Upper lobe of left lung (tissue), 6 donors: ENCODE data around the gene SGMS2. TPM values are rescaled to one million over a fixed set of nuclear protein-coding genes. Genes with fewer than 3 reads are reported as not detected.

Experiments
- ATAC-seq, 2 donors: fragments of 200-7000 bp; cut with Tn5 transposase; one replicate each; pipeline ENCODE4 v1.9.1; 2022; ENCODE audit warnings: mild to moderate bottlenecking in 2 of 2, moderate library complexity in 2 of 2; ENCODE audit not compliant: low FRiP score in 2 of 2
- DNase-seq, 2 donors: peaks; one replicate each; pipeline ENCODE4 v3.0.0-alpha.2; 2019 to 2020
- H3K27ac ChIP-seq, 4 donors: fragments of 200-600 bp; sonication (generic); one replicate each; pipeline ENCODE4 v1.5.1; 2016 to 2019
- H3K27me3 ChIP-seq, 4 donors: fragments of 200-600 bp; sonication (generic); one replicate each; pipeline ENCODE4 v1.5.1; 2017 to 2019
- H3K36me3 ChIP-seq, 4 donors: fragments of 200-600 bp; sonication (generic); one replicate each; pipeline ENCODE4 v1.5.1; 2016 to 2019
- H3K4me1 ChIP-seq, 4 donors: fragments of 200-600 bp; sonication (generic); one replicate each; pipeline ENCODE4 v1.5.1; 2018 to 2019
- H3K4me3 ChIP-seq, 4 donors: fragments of 200-600 bp; sonication (generic); one replicate each; pipeline ENCODE4 v1.5.1; 2017 to 2019; ENCODE audit warnings: mild to moderate bottlenecking in 2 of 4, moderate library complexity in 1 of 4
- H3K9me3 ChIP-seq, 4 donors: fragments of 200-600 bp; sonication (generic); one replicate each; pipeline ENCODE4 v1.5.1; 2018 to 2019
- CTCF ChIP-seq, 6 experiments: fragments of 450-650 bp in 4 of 6; fragments of 200-600 bp in 2 of 6; sonication (generic) in 2 of 6; IDR thresholded peaks; one replicate each; pipeline ENCODE4 v1.5.1; 2016 to 2019; ENCODE audit warnings: antibody characterized with exemption in 6 of 6
- EP300 ChIP-seq, 4 donors: sonication (generic); formaldehyde crosslinking; IDR thresholded peaks; one replicate each; pipeline ENCODE4 v1.5.1; 2017; ENCODE audit warnings: antibody characterized with exemption in 4 of 4, control low read depth in 2 of 4
- POLR2A ChIP-seq, 4 donors: fragments of 450-650 bp; IDR thresholded peaks; one replicate each; pipeline ENCODE4 v1.5.1; 2016 to 2017; ENCODE audit warnings: antibody characterized with exemption in 4 of 4, mild to moderate bottlenecking in 2 of 4
- POLR2AphosphoS5 ChIP-seq, 2 donors: sonication (generic); formaldehyde crosslinking; IDR thresholded peaks; one replicate each; pipeline ENCODE4 v1.5.1; 2017; ENCODE audit warnings: antibody characterized with exemption in 2 of 2
- WGBS, 2 donors: methylation state at CpG; one replicate each; pipeline ENCODE4 v1.1.5; 2017 to 2018; 5-methylcytosine and 5-hydroxymethylcytosine counted together
- total RNA-seq, 6 donors: library from RNA; depleted of rRNA in 4 of 6; stranded (reverse); fragments of >200 nt in 4 of 6; gene quantifications; one replicate each; pipeline versions ENCODE4 v1.1.0 to v1.2.1, GENCODE V29; 2016 to 2021
- donor health status: DM: no; HTN: no; CAD: no; lungs with moderate emphysema.
- donor health status: DM: no; HTN: yes; CAD: no; lungs with severe emphysema.

The SGMS2 gene
- total RNA-seq, 6 donors from 2014 or later, result 85.9 to 551 (median 204) TPM

DNA sequence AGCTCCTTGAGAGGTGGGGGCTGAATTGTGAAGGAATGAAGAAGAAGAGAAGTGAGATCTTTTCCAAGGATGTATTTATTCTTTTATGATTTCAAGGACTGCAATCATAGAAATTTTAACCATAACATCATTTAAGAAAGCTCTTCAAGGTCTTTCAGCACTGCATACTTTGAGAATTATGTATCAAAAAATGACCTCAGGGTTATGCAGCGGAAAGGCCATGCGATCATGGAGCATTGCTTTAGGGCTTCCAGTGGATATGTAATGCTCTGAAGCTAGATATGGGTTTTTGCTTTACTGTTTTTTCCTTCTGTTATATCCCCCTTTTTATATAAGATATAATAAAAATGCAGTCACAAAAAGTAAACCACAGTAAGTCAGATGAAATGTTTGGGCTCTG, 38.7 kb downstream of the SGMS2 start:
- peak in 1 of 2 donors; percentile 62 for ATAC-seq
- TF ChIP-seq EP300 (IDR thresholded peaks at IDR 0.05), result no peak
- no peak for TF ChIP-seq CTCF (IDR thresholded peaks at IDR 0.05)
- TF ChIP-seq POLR2AphosphoS5 (IDR thresholded peaks at IDR 0.05), result no peak
- no peak for TF ChIP-seq POLR2A (IDR thresholded peaks at IDR 0.05)
- Histone ChIP-seq H3K9me3 (no peaks in the 10 kb centered on the region), H3K27me3 (no peaks in the 10 kb centered on the region), H3K4me3 (no peak overlapping the region), H3K27ac (no peak overlapping the region), H3K36me3 (peaks cover 0 to 20% (median 0%) of the 10 kb centered on the region in 4 donors), H3K4me1 (peaks cover 7 to 22% (median 9%) of the 10 kb centered on the region in 4 donors)
- no peak for DNase-seq
- WGBS, 2 donors, result 98 to 99% methylated on average over 2 of the region's 2 CpGs

DNA sequence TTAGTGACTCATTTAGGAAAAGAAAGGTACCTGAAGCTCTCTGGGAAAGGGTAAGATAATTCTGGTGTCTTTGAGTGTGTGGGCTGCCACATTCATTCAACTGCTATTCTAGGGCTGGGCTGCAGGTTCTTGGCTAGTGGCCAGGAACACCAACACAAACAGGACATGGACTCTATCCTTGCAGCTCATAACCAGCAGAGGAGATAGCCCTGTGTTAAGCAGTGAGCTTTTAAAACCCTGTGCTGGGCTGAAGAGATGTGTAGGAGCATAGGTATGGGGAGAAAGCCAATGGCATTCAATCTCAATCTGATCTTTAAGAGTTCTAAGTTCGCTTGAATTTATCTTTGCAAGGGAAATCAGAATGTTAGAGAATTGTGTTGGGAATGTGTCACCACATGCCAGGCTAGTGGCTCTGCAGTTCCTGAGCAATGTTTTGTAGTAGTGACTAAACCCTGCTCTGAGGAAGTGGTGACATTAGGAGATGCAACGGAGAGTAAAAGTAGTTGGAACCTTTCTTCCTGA, 39.2 kb downstream of the SGMS2 start:
- ATAC-seq, result peak in 1 of 2 donors; percentile 44
- peak overlapping the region in 1 of 4 donors; percentile 43 for H3K27ac ChIP-seq
- H3K36me3 ChIP-seq, result peaks cover 0 to 15% (median 0%) of the 10 kb centered on the region in 4 donors
- H3K9me3 ChIP-seq, result no peaks in the 10 kb centered on the region
- peaks cover 7 to 20% (median 9%) of the 10 kb centered on the region in 4 donors for H3K4me1 ChIP-seq
- H3K27me3 ChIP-seq, result no peaks in the 10 kb centered on the region
- DNase-seq, result no peak
- WGBS, 2 donors, result 42 to 85% methylated on average over 2 of the region's 2 CpGs
- no peak for TF ChIP-seq CTCF (IDR thresholded peaks at IDR 0.05)
- no peak for TF ChIP-seq EP300 (IDR thresholded peaks at IDR 0.05)
- TF ChIP-seq POLR2AphosphoS5 (IDR thresholded peaks at IDR 0.05), result no peak
- TF ChIP-seq POLR2A (IDR thresholded peaks at IDR 0.05), result no peak
- no peak overlapping the region for H3K4me3 ChIP-seq

DNA sequence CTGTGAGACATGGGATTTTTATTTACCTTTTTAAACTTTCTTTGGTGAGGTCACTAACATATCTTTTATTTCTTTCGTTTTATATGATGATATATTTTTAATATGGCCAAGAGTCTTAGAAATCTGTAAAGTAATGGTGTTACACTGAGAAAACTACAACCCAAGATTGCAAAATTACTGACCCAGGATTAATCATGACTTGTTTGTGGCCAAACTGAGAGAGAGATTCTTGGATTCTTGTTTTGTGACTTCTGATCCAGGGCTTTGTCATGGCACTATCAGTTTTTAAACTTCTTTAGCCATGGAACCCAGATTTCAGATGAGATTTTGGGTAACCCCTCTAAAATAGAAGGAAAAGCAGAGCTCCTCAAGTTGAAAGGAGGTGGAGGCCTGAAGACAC, 42.0 kb downstream of the SGMS2 start:
- H3K36me3 ChIP-seq, result no peaks in the 10 kb centered on the region
- WGBS, 2 donors, result 83 to 90% methylated on average over 1 of the region's 1 CpG
- ATAC-seq, result no peak

GRCh38 chr4:107870236-107870635, 45.5 kb downstream of the SGMS2 start:
- no peak overlapping the region for H3K27ac ChIP-seq
- H3K27me3 ChIP-seq, result no peaks in the 10 kb centered on the region
- ATAC-seq, result no peak
- no peaks in the 10 kb centered on the region for H3K9me3 ChIP-seq
- no peak for TF ChIP-seq EP300 (IDR thresholded peaks at IDR 0.05)
- no peak for TF ChIP-seq POLR2A (IDR thresholded peaks at IDR 0.05)
- TF ChIP-seq CTCF (IDR thresholded peaks at IDR 0.05), result no peak
- TF ChIP-seq POLR2AphosphoS5 (IDR thresholded peaks at IDR 0.05), result no peak
- H3K4me3 ChIP-seq, result no peak overlapping the region
- peaks cover 7 to 14% (median 10%) of the 10 kb centered on the region in 4 donors for H3K4me1 ChIP-seq
- 54 to 62% methylated on average over 6 of the region's 6 CpGs for WGBS, 2 donors
- DNase-seq, result no peak
- no peaks in the 10 kb centered on the region for H3K36me3 ChIP-seq

More for the DNA sequence above, 42.0 kb downstream of the SGMS2 start:
- Histone ChIP-seq H3K27me3 (no peaks in the 10 kb centered on the region), H3K27ac (no peak overlapping the region), H3K9me3 (no peaks in the 10 kb centered on the region), H3K4me3 (no peak overlapping the region), H3K4me1 (peaks cover 16 to 33% (median 17%) of the 10 kb centered on the region in 4 donors)
- TF ChIP-seq CTCF (IDR thresholded peaks at IDR 0.05) (no peak), POLR2A (IDR thresholded peaks at IDR 0.05) (no peak), POLR2AphosphoS5 (IDR thresholded peaks at IDR 0.05) (no peak), EP300 (IDR thresholded peaks at IDR 0.05) (no peak)
- DNase-seq, result no peak
